Mucosa of stomach (tissue), 1 donor: ENCODE data around the gene CRNN.

Experiments used
- H3K27me3 ChIP-seq: one replicate; pipeline ENCODE4 v1.7.0; 2013; ENCODE audit warnings: mild to moderate bottlenecking, low read length; ENCODE audit not compliant: control insufficient read depth, insufficient read depth
- H3K36me3 ChIP-seq: one replicate; pipeline ENCODE4 v1.7.0; 2013; ENCODE audit warnings: low read length; ENCODE audit not compliant: control insufficient read depth, insufficient read depth
- H3K4me1 ChIP-seq: one replicate; pipeline ENCODE4 v1.7.0; 2013; ENCODE audit warnings: mild to moderate bottlenecking, low read length; ENCODE audit not compliant: control insufficient read depth, insufficient read depth
- H3K4me3 ChIP-seq: one replicate; pipeline ENCODE4 v1.7.0; 2013; ENCODE audit warnings: low read length
- H3K9ac ChIP-seq: one replicate; pipeline ENCODE4 v1.7.0; 2013; ENCODE audit warnings: mild to moderate bottlenecking, low read length, moderate library complexity
- H3K9me3 ChIP-seq: one replicate; pipeline ENCODE4 v1.7.0; 2013; ENCODE audit warnings: mild to moderate bottlenecking, low read length, moderate library complexity; ENCODE audit not compliant: control insufficient read depth
- donor health status: Pancreatic carcinoma.

Gene CRNN

GRCh38 chr1:152413909-152414308 is at the start of gene CRNN:
TSS of gene CRNN (minus strand) at chr1:152414263. CDS start at chr1:152412233, 2,030 bp downstream.
- H3K9ac ChIP-seq: no peak within 1 kb of the TSS
- H3K4me3 ChIP-seq: no peak within 1 kb of the TSS
- H3K4me1 ChIP-seq: no peaks in the 10 kb centered on the region
- no peaks in the 10 kb centered on the region for H3K9me3 ChIP-seq
- no peaks in the 10 kb centered on the region for H3K36me3 ChIP-seq
- no peaks in the 10 kb centered on the region for H3K27me3 ChIP-seq

GRCh38 chr1:152462636-152463035 is 48.6 kb upstream of the CRNN start:
- Histone ChIP-seq H3K9ac (no peak overlapping the region), H3K36me3 (no peaks in the 10 kb centered on the region), H3K4me3 (no peak overlapping the region), H3K27me3 (no peaks in the 10 kb centered on the region), H3K4me1 (no peaks in the 10 kb centered on the region), H3K9me3 (no peaks in the 10 kb centered on the region)

DNA sequence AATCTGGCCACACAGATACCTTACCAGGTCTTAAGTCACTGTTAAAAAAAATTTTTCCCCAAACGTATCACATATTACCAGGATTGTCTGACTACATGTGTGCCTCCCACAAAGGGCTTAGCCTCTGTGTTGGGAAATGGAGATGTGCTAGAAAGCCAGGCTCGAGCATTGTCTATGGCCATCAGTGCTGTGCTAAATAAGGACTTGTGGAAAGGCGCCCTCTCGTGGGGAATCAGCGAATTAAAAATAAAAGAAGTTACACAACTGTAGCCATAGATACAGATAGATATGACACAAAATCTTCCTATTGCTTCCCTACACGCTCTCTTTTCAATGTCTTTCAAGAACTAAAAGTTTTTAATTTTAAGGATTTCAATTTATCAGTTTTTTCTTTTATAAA is 47.5 kb upstream of the CRNN start:
- H3K4me3 ChIP-seq: no peak overlapping the region
- H3K9ac ChIP-seq: no peak overlapping the region
- no peaks in the 10 kb centered on the region for H3K27me3 ChIP-seq
- no peaks in the 10 kb centered on the region for H3K4me1 ChIP-seq
- H3K36me3 ChIP-seq: no peaks in the 10 kb centered on the region
- H3K9me3 ChIP-seq: no peaks in the 10 kb centered on the region

GRCh38 chr1:152460529-152460899 is 46.5 kb upstream of the CRNN start:
- H3K9ac ChIP-seq: no peak overlapping the region
- H3K4me3 ChIP-seq: no peak overlapping the region
- no peaks in the 10 kb centered on the region for H3K9me3 ChIP-seq
- H3K27me3 ChIP-seq: no peaks in the 10 kb centered on the region
- no peaks in the 10 kb centered on the region for H3K4me1 ChIP-seq
- H3K36me3 ChIP-seq: no peaks in the 10 kb centered on the region

DNA sequence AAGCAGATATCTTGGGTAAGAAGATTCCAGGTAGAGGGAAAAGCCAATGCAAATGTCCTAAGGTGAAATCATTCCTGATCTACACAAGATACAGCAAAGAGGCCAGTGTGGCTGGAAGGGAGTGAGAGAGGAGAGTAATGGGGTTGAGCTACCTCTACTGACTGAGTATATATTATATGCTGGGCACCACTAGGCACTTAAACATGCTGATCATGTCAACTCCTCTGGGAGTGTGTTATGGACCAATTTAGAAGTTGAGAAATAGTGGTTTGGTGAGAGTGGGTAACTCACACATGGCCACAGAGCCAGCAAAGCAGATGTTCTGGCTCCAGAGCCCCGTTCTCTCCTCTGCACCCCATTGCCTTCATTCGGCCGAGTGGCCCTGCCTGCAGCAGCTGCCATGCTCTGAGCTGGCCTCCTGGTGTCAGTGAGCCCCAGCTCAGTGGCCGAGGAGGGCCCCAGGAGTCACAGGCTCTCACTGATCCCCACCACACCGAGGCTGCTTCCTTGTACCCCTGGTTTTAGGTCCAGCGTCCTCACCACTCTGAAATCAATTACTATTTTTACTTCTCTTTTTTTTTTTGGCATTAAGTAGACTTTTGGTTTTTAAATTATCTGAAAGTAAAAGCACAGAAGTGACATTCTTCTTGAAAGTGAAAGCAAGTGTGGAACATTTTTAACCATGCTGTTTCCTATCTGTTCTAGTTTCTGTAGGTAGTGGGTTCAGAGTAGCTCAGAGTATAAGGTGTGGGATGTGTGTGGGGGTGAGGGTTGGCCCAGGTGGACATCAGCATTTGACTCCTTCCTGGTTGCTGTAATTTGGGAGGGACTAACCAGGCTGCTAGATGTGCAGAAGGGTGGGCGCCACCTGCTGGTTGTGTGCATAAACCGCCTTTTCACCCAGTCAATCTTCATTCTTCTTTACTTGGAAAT is 45.8 kb upstream of the CRNN start:
- no peaks in the 10 kb centered on the region for H3K9me3 ChIP-seq
- H3K27me3 ChIP-seq: no peaks in the 10 kb centered on the region
- no peak overlapping the region for H3K4me3 ChIP-seq
- H3K4me1 ChIP-seq: no peaks in the 10 kb centered on the region
- H3K9ac ChIP-seq: no peak overlapping the region
- no peaks in the 10 kb centered on the region for H3K36me3 ChIP-seq

- Histone ChIP-seq H3K4me1 (no peaks in the 10 kb centered on the region), H3K36me3 (no peaks in the 10 kb centered on the region), H3K27me3 (no peaks in the 10 kb centered on the region), H3K4me3 (no peak overlapping the region), H3K9ac (no peak overlapping the region), H3K9me3 (no peaks in the 10 kb centered on the region)
Observed at GRCh38 chr1:152458384-152459185, 44.5 kb upstream of the CRNN start.

GRCh38 chr1:152457561-152457960 is 43.5 kb upstream of the CRNN start:
- Histone ChIP-seq H3K4me1 (no peaks in the 10 kb centered on the region), H3K27me3 (no peaks in the 10 kb centered on the region), H3K9me3 (no peaks in the 10 kb centered on the region)

GRCh38 chr1:152457071-152457470 is 43.0 kb upstream of the CRNN start:
- Histone ChIP-seq H3K27me3 (no peaks in the 10 kb centered on the region), H3K36me3 (no peaks in the 10 kb centered on the region), H3K4me3 (no peak overlapping the region), H3K4me1 (no peaks in the 10 kb centered on the region), H3K9me3 (no peaks in the 10 kb centered on the region), H3K9ac (no peak overlapping the region)

More at GRCh38 chr1:152457561-152457960, 43.5 kb upstream of the CRNN start:
- H3K9ac ChIP-seq: no peak overlapping the region
- no peaks in the 10 kb centered on the region for H3K36me3 ChIP-seq
- no peak overlapping the region for H3K4me3 ChIP-seq

GRCh38 chr1:152451254-152451653 is 37.2 kb upstream of the CRNN start:
- H3K9me3 ChIP-seq: no peaks in the 10 kb centered on the region
- H3K27me3 ChIP-seq: no peaks in the 10 kb centered on the region
- no peaks in the 10 kb centered on the region for H3K36me3 ChIP-seq
- H3K9ac ChIP-seq: no peak overlapping the region
- no peak overlapping the region for H3K4me3 ChIP-seq
- no peaks in the 10 kb centered on the region for H3K4me1 ChIP-seq

GRCh38 chr1:152449661-152450060 is 35.6 kb upstream of the CRNN start:
- no peak overlapping the region for H3K9ac ChIP-seq
- no peaks in the 10 kb centered on the region for H3K36me3 ChIP-seq
- H3K9me3 ChIP-seq: no peaks in the 10 kb centered on the region
- no peak overlapping the region for H3K4me3 ChIP-seq
- no peaks in the 10 kb centered on the region for H3K27me3 ChIP-seq
- H3K4me1 ChIP-seq: no peaks in the 10 kb centered on the region

GRCh38 chr1:152448496-152448895 is 34.4 kb upstream of the CRNN start:
- H3K4me1 ChIP-seq: no peaks in the 10 kb centered on the region
- H3K27me3 ChIP-seq: no peaks in the 10 kb centered on the region
- H3K4me3 ChIP-seq: no peak overlapping the region
- no peaks in the 10 kb centered on the region for H3K36me3 ChIP-seq
- no peaks in the 10 kb centered on the region for H3K9me3 ChIP-seq
- H3K9ac ChIP-seq: no peak overlapping the region

GRCh38 chr1:152448095-152448494 is 34.0 kb upstream of the CRNN start:
- Histone ChIP-seq H3K9ac (no peak overlapping the region), H3K4me1 (no peaks in the 10 kb centered on the region), H3K4me3 (no peak overlapping the region), H3K27me3 (no peaks in the 10 kb centered on the region), H3K36me3 (no peaks in the 10 kb centered on the region), H3K9me3 (no peaks in the 10 kb centered on the region)
